ENCODE measurements around the gene TMEM69. TPM values are rescaled to one million over a fixed set of nuclear protein-coding genes. Genes with fewer than 3 reads are reported as not detected.
"Not testable (repeated sequence)": the region's sequence is repeated elsewhere in the genome, so short reads cannot be mapped to it uniquely, and the experiment has no call there.

TMEM69 gene
- polyA plus RNA-seq, 2 of the 4 experiments (the other 2 are of a cell fraction): 22.7 to 50.8 TPM

GRCh38 chr1:45739137-45739536 is 51.2 kb downstream of the TMEM69 start:
- Histone ChIP-seq H3K27ac (no peak overlapping the region), H3K4me3 (no peak overlapping the region), H3K4me1 (no peaks in the 10 kb centered on the region), H3K9me3 (no peaks in the 10 kb centered on the region), H3K4me2 (no peak overlapping the region)
- FAIRE-seq (no peak), DNase-seq (ENCODE audit: low read depth in 1 of 2, low spot score in 1 of 2) (no peak), ATAC-seq (no peak)
- ChIA-PET POLR2A (no interaction called here), CTCF (no interaction called here)
- WGBS (ENCODE audit: missing lambda C conversion rate): 86% methylated on average over 4 of the region's 4 CpGs
- TF ChIP-seq, protein P1, sequence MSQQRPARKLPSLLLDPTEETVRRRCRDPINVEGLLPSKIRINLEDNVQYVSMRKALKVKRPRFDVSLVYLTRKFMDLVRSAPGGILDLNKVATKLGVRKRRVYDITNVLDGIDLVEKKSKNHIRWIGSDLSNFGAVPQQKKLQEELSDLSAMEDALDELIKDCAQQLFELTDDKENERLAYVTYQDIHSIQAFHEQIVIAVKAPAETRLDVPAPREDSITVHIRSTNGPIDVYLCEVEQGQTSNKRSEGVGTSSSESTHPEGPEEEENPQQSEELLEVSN (IDR thresholded peaks at IDR 0.05; ENCODE audit: borderline replicate concordance, low read depth): no peak
- TF ChIP-seq HDAC2 (IDR thresholded peaks at IDR 0.05): no peak

GRCh38 chr1:45739641-45740156 is 51.7 kb downstream of the TMEM69 start:
- DNase-seq (ENCODE audit: low read depth in 1 of 2, low spot score in 1 of 2); H3K9me3 ChIP-seq; ATAC-seq; H3K4me3 ChIP-seq; H3K27ac ChIP-seq; FAIRE-seq; H3K4me1 ChIP-seq; CTCF ChIA-PET; POLR2A ChIA-PET; H3K4me2 ChIP-seq: not testable (repeated sequence)
- WGBS (ENCODE audit: missing lambda C conversion rate): 86% methylated on average over 5 of the region's 5 CpGs

Other genes with a start within 250 kb of the TMEM69 start
- gene TESK2, start 197.0 kb upstream of the TMEM69 start, polyA plus RNA-seq (2011; rRNA removed): 0.48 and 0.58 TPM in 2 replicates
- gene TESK2, start 197.0 kb upstream of the TMEM69 start, polyA plus RNA-seq (2017; fragmentation: RNase III; extraction: RNeasy Plus Mini Kit Qiagen cat#74134 plus additional on column Dnase treatment): 0.22 to 0.28 TPM (median 0.26 TPM) in 3 replicates
- 4.0 and 5.3 TPM in 2 replicates for gene CCDC163, start 188.1 kb upstream of the TMEM69 start, polyA plus RNA-seq (2011; rRNA removed)
- gene CCDC163, start 188.1 kb upstream of the TMEM69 start, polyA plus RNA-seq (2017; fragmentation: RNase III; extraction: RNeasy Plus Mini Kit Qiagen cat#74134 plus additional on column Dnase treatment): 1.8 to 2.6 TPM (median 2.4 TPM) in 3 replicates
- gene MMACHC, start 187.9 kb upstream of the TMEM69 start, polyA plus RNA-seq (2011; rRNA removed): 2.3 and 2.7 TPM in 2 replicates
- gene MMACHC, start 187.9 kb upstream of the TMEM69 start, polyA plus RNA-seq (2017; fragmentation: RNase III; extraction: RNeasy Plus Mini Kit Qiagen cat#74134 plus additional on column Dnase treatment): 3.0 to 4.0 TPM (median 3.6 TPM) in 3 replicates
- gene PRDX1, start 166.3 kb upstream of the TMEM69 start, polyA plus RNA-seq (2011; rRNA removed): 2,329 and 2,391 TPM in 2 replicates
- gene PRDX1, start 166.3 kb upstream of the TMEM69 start, polyA plus RNA-seq (2017; fragmentation: RNase III; extraction: RNeasy Plus Mini Kit Qiagen cat#74134 plus additional on column Dnase treatment): 2,513 to 2,709 TPM (median 2,555 TPM) in 3 replicates
- 110 and 139 TPM in 2 replicates for gene AKR1A1, start 137.4 kb upstream of the TMEM69 start, polyA plus RNA-seq (2011; rRNA removed)
- gene AKR1A1, start 137.4 kb upstream of the TMEM69 start, polyA plus RNA-seq (2017; fragmentation: RNase III; extraction: RNeasy Plus Mini Kit Qiagen cat#74134 plus additional on column Dnase treatment): 77.3 to 92.8 TPM (median 89.0 TPM) in 3 replicates
- 101 and 139 TPM in 2 replicates for gene NASP, start 104.1 kb upstream of the TMEM69 start, polyA plus RNA-seq (2011; rRNA removed)
- 262 to 273 TPM (median 272 TPM) in 3 replicates for gene NASP, start 104.1 kb upstream of the TMEM69 start, polyA plus RNA-seq (2017; fragmentation: RNase III; extraction: RNeasy Plus Mini Kit Qiagen cat#74134 plus additional on column Dnase treatment)
- gene CCDC17, start 64.1 kb upstream of the TMEM69 start, polyA plus RNA-seq (2011; rRNA removed): 0.38 and 0.50 TPM in 2 replicates
- gene CCDC17, start 64.1 kb upstream of the TMEM69 start, polyA plus RNA-seq (2017; fragmentation: RNase III; extraction: RNeasy Plus Mini Kit Qiagen cat#74134 plus additional on column Dnase treatment): 0.26 to 0.66 TPM (median 0.49 TPM) in 3 replicates
- gene GPBP1L1, start 1.6 kb upstream of the TMEM69 start, polyA plus RNA-seq (2011; rRNA removed): 61.3 and 74.0 TPM in 2 replicates
- gene GPBP1L1, start 1.6 kb upstream of the TMEM69 start, polyA plus RNA-seq (2017; fragmentation: RNase III; extraction: RNeasy Plus Mini Kit Qiagen cat#74134 plus additional on column Dnase treatment): 47.7 to 50.9 TPM (median 50.5 TPM) in 3 replicates
- 9.7 and 11.9 TPM in 2 replicates for gene IPP, start 62.5 kb downstream of the TMEM69 start, polyA plus RNA-seq (2011; rRNA removed)
- 5.7 to 7.6 TPM (median 7.3 TPM) in 3 replicates for gene IPP, start 62.5 kb downstream of the TMEM69 start, polyA plus RNA-seq (2017; fragmentation: RNase III; extraction: RNeasy Plus Mini Kit Qiagen cat#74134 plus additional on column Dnase treatment)
- 19.3 and 23.6 TPM in 2 replicates for gene MAST2, start 115.4 kb downstream of the TMEM69 start, polyA plus RNA-seq (2011; rRNA removed)
- gene MAST2, start 115.4 kb downstream of the TMEM69 start, polyA plus RNA-seq (2017; fragmentation: RNase III; extraction: RNeasy Plus Mini Kit Qiagen cat#74134 plus additional on column Dnase treatment): 16.8 to 20.5 TPM (median 18.5 TPM) in 3 replicates

All from A549 (cell line).